CD14-positive monocyte (primary cell): Measurements from ENCODE around the gene PIK3R6. TPM values are rescaled to one million over a fixed set of nuclear protein-coding genes. Genes with fewer than 3 reads are reported as not detected.
A peak's percentile ranks its signal among the peaks of the same experiment; 100 is the strongest.

Source experiments
- DNase-seq, 3 donors: peaks; one replicate each; pipeline ENCODE4 v3.0.0-alpha.2; 2011 to 2022
- H2AFZ ChIP-seq: 2 replicates; pipeline ENCODE4 v1.6.0; 2012; ENCODE audit warnings: mild to moderate bottlenecking, low read depth, low read length, inconsistent platforms; ENCODE audit not compliant: insufficient read depth, poor library complexity, severe bottlenecking
- H3K27ac ChIP-seq, 2 donors: 1 replicate in 1 of 2; 2 replicates in 1 of 2; pipeline ENCODE4 v1.5.1; 2012 to 2013; ENCODE audit warnings: low read length in 2 of 2, control low read depth in 1 of 2, inconsistent platforms in 1 of 2, low read depth in 1 of 2, mild to moderate bottlenecking in 1 of 2
- H3K27me3 ChIP-seq, 2 donors: one replicate each; pipeline versions ENCODE4 v1.6.0 to v1.6.1; 2011 to 2013; ENCODE audit warnings: low read length in 2 of 2; ENCODE audit not compliant: control insufficient read depth in 2 of 2, insufficient read depth in 2 of 2
- H3K36me3 ChIP-seq, 2 donors: replicated peaks in 1 of 2; 1 replicate in 1 of 2; 2 replicates in 1 of 2; pipeline versions ENCODE4 v1.5.1 to v1.6.1; 2012 to 2013; ENCODE audit warnings: low read length in 2 of 2, control low read depth in 1 of 2, inconsistent platforms in 1 of 2, mild to moderate bottlenecking in 1 of 2; ENCODE audit not compliant: insufficient read depth in 2 of 2, control insufficient read depth in 1 of 2
- H3K4me1 ChIP-seq, 2 donors: 1 replicate in 1 of 2; 2 replicates in 1 of 2; pipeline versions ENCODE4 v1.5.1 to v1.6.1; 2012 to 2013; ENCODE audit warnings: low read length in 2 of 2, control low read depth in 1 of 2, inconsistent platforms in 1 of 2, mild to moderate bottlenecking in 1 of 2, moderate library complexity in 1 of 2; ENCODE audit not compliant: insufficient read depth in 2 of 2, control insufficient read depth in 1 of 2
- H3K4me2 ChIP-seq: replicated peaks from 2 replicates; pipeline ENCODE3; 2012; ENCODE audit warnings: low read length, moderate library complexity, mild to moderate bottlenecking; ENCODE audit not compliant: poor library complexity, severe bottlenecking; ENCODE audit errors: extremely low read depth
- H3K4me3 ChIP-seq, 3 experiments: fragments of 200-600 bp in 1 of 3; sonication (generic) in 1 of 3; replicated peaks in 1 of 3; 1 replicate in 2 of 3; 2 replicates in 1 of 3; pipeline ENCODE4 v1.5.1; 2011 to 2013; ENCODE audit warnings: low read length in 3 of 3, mild to moderate bottlenecking in 3 of 3, control low read depth in 2 of 3, low read depth in 2 of 3, inconsistent platforms in 1 of 3, moderate library complexity in 1 of 3
- H3K79me2 ChIP-seq: 2 replicates; pipeline ENCODE4 v1.6.0; 2012; ENCODE audit warnings: mild to moderate bottlenecking, control low read depth, inconsistent platforms, low read length, moderate library complexity; ENCODE audit not compliant: insufficient read depth
- H3K9ac ChIP-seq: 2 replicates; pipeline ENCODE4 v1.6.0; 2017; ENCODE audit warnings: low read length, mild to moderate bottlenecking; ENCODE audit not compliant: insufficient read depth, poor library complexity, severe bottlenecking
- H3K9me3 ChIP-seq, 2 donors: replicated peaks in 1 of 2; 1 replicate in 1 of 2; 2 replicates in 1 of 2; pipeline versions ENCODE4 v1.5.1 to v1.6.1; 2012 to 2013; ENCODE audit warnings: low read length in 2 of 2, control low read depth in 1 of 2; ENCODE audit not compliant: control insufficient read depth in 1 of 2, insufficient read depth in 1 of 2
- H4K20me1 ChIP-seq: 2 replicates; pipeline ENCODE4 v1.6.0; 2012; ENCODE audit warnings: mild to moderate bottlenecking, low read length, control low read depth, moderate library complexity; ENCODE audit not compliant: insufficient read depth
- H3K27ac Mint-ChIP-seq, 7 donors: one replicate each; pipeline ENCODE4 v1.8.0; 2020; ENCODE audit warnings: mild to moderate bottlenecking in 7 of 7, mixed read lengths in 7 of 7, moderate library complexity in 6 of 7, inconsistent platforms in 2 of 7
- H3K27me3 Mint-ChIP-seq, 3 donors: one replicate each; pipeline ENCODE4 v1.8.0; 2021 to 2022; ENCODE audit warnings: low read depth in 3 of 3, mild to moderate bottlenecking in 3 of 3, mixed read lengths in 3 of 3, moderate library complexity in 3 of 3, inconsistent platforms in 1 of 3
- H3K36me3 Mint-ChIP-seq, 2 donors: one replicate each; pipeline ENCODE4 v1.8.0; 2020; ENCODE audit warnings: mixed read lengths in 2 of 2, inconsistent platforms in 1 of 2, mild to moderate bottlenecking in 1 of 2
- H3K4me1 Mint-ChIP-seq: one replicate; pipeline ENCODE4 v1.8.0; 2020; ENCODE audit warnings: mild to moderate bottlenecking, mixed read lengths
- H3K4me3 Mint-ChIP-seq, 2 donors: one replicate each; pipeline ENCODE4 v1.8.0; 2020; ENCODE audit warnings: mild to moderate bottlenecking in 2 of 2, mixed read lengths in 2 of 2, moderate library complexity in 1 of 2
- H3K9me3 Mint-ChIP-seq, 7 donors: one replicate each; pipeline ENCODE4 v1.8.0; 2020 to 2022; ENCODE audit warnings: mixed read lengths in 7 of 7, mild to moderate bottlenecking in 6 of 7, moderate library complexity in 6 of 7, inconsistent platforms in 2 of 7
- WGBS: methylation state at CpG from one replicate; pipeline ENCODE4 v1.1.5; 2013; ENCODE audit warnings: missing lambda C conversion rate; ENCODE audit not compliant: insufficient coverage; 5-methylcytosine and 5-hydroxymethylcytosine counted together
- intact Hi-C, 2 donors: fragments of 100-400 bp; cut with micrococcal nuclease; formaldehyde crosslinking; loops; one replicate each; pipeline versions ENCODE4 v1.15.0 to v1.15.1; 2023
- polyA plus RNA-seq, 3 donors: library from polyadenylated mRNA; depleted of rRNA in 1 of 3; unstranded in 2 of 3; stranded (reverse) in 1 of 3; fragments of 300-500 nt in 2 of 3; fragments of >200 nt in 1 of 3; fragmentation: Illumina TruSeq in 2 of 3; gene quantifications; 1 replicate in 2 of 3; 2 replicates in 1 of 3; pipeline ENCODE4 v1.2.3, GENCODE V29; 2012 to 2021
- TF ChIP-seq, protein P1 (sequence below): fragments of 200-600 bp; IDR thresholded peaks from one replicate; pipeline ENCODE4 v1.8.0; 2022; ENCODE audit warnings: antibody characterized with exemption, mild to moderate bottlenecking

PIK3R6 gene
- polyA plus RNA-seq, 3 donors: 3.6 to 23.3 (median 5.8) TPM

DNA sequence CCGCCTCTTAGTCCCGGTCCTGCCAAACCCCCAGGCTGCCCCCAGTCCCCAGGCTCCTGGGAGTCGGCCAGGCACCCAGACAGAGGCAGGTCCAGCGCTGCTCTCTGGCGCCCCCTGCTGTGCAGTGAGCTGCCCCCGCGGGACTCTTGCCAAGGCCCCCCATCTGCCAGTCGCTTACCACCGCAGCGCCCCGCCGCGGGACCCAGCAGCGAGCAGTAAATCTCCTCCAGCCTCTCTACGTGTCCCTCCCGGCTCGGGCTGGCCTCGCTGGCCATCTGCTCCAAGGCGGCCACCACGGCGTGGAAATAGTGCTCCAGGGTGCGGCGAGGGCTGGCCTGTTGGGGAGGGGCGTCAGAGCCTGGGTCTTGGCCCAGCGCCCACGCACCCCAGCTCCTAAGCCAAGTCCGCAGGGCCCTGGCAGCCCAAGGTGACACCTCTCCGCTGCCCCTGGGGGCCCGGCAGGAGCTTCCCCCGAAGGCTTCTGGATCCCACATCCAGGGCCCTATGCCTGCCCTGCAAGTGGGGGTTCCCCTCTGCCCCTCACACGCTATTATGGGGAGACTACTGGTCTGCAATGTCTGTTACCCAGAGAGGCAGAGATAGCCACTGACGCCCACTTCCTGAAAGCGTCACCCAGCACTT is 34.6 kb downstream of the PIK3R6 start:
- Mint-ChIP-seq H3K36me3 (peaks cover 51 to 55% of the 10 kb centered on the region in 2 donors), H3K4me1 (no peaks in the 10 kb centered on the region), H3K9me3 (peaks cover 0 to 3% (median 0%) of the 10 kb centered on the region in 7 donors), H3K4me3 (no peak overlapping the region), H3K27me3 (no peaks in the 10 kb centered on the region), H3K27ac (no peak overlapping the region)
- intact Hi-C loops: no loop called here
- no peaks in the 10 kb centered on the region for H3K27me3 ChIP-seq
- H4K20me1 ChIP-seq: no peaks in the 10 kb centered on the region
- peak; percentile 15 to 34 (median 26) for DNase-seq
- H3K27ac ChIP-seq: peak overlapping the region in 1 of 2 donors; percentile 20
- H3K9me3 ChIP-seq: no peaks in the 10 kb centered on the region
- H2AFZ ChIP-seq: no peak overlapping the region
- 90% methylated on average over 31 of the region's 33 CpGs for WGBS
- H3K9ac ChIP-seq: no peak overlapping the region
- no peaks in the 10 kb centered on the region for H3K4me1 ChIP-seq
- no peak overlapping the region for H3K4me2 ChIP-seq
- TF ChIP-seq, protein P1, sequence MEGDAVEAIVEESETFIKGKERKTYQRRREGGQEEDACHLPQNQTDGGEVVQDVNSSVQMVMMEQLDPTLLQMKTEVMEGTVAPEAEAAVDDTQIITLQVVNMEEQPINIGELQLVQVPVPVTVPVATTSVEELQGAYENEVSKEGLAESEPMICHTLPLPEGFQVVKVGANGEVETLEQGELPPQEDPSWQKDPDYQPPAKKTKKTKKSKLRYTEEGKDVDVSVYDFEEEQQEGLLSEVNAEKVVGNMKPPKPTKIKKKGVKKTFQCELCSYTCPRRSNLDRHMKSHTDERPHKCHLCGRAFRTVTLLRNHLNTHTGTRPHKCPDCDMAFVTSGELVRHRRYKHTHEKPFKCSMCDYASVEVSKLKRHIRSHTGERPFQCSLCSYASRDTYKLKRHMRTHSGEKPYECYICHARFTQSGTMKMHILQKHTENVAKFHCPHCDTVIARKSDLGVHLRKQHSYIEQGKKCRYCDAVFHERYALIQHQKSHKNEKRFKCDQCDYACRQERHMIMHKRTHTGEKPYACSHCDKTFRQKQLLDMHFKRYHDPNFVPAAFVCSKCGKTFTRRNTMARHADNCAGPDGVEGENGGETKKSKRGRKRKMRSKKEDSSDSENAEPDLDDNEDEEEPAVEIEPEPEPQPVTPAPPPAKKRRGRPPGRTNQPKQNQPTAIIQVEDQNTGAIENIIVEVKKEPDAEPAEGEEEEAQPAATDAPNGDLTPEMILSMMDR: peak; percentile 87
- no peak overlapping the region for H3K4me3 ChIP-seq
- no peaks in the 10 kb centered on the region for H3K79me2 ChIP-seq
- H3K36me3 ChIP-seq: peaks cover 45 to 81% of the 10 kb centered on the region in 2 donors

DNA sequence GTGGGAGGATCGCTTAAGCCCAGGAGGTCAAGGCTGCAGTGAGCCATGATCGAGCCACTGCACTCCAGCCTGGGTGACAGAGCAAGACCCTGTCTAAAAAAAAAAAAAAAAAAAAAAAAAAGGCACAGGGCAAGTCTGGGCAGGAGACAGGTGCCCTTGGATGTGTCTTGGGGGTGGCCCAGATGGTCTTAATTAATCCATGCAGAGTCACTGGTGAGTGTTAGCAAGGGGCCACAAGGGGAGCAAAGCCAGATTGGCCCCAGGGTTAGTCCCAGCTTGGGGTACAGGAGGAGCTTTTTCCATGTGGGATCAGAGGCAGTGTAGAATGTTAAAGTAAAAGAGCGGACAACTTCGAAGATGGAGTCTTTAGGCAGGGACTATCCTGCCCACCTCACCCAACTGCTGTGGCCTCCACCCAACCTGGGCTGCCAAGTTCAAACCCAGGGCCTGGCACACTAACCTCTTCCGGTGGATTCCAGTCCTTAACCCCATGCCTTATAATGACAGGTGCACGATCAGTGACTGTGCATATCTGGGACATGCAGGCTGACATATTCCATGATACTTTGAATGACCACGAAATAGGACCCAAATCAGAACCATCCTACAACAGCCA is 36.1 kb downstream of the PIK3R6 start:
- Mint-ChIP-seq H3K27me3 (no peaks in the 10 kb centered on the region), H3K9me3 (peaks cover 0 to 1% (median 0%) of the 10 kb centered on the region in 7 donors), H3K4me1 (no peaks in the 10 kb centered on the region), H3K4me3 (no peak overlapping the region), H3K27ac (peak overlapping the region in 2 of 7 donors; percentile 63), H3K36me3 (peaks cover 46 to 52% of the 10 kb centered on the region in 2 donors)
- no peak for DNase-seq
- Histone ChIP-seq H3K9ac (no peak overlapping the region), H3K9me3 (no peaks in the 10 kb centered on the region), H3K27me3 (no peaks in the 10 kb centered on the region), H3K4me3 (no peak overlapping the region), H3K79me2 (no peaks in the 10 kb centered on the region), H3K4me2 (no peak overlapping the region), H4K20me1 (no peaks in the 10 kb centered on the region), H2AFZ (no peak overlapping the region), H3K36me3 (peaks cover 34 to 78% of the 10 kb centered on the region in 2 donors), H3K27ac (no peak overlapping the region), H3K4me1 (no peaks in the 10 kb centered on the region)
- TF ChIP-seq, protein P1: no peak
- 100% methylated on average over 6 of the region's 7 CpGs for WGBS
- intact Hi-C loops: no loop called here
